Effector memory CD8-positive, alpha-beta T cell (primary cell): Measurements from ENCODE around the gene SF3B4.
A peak's percentile ranks its signal among the peaks of the same experiment; 100 is the strongest.
"Not testable (repeated sequence)": the region's sequence is repeated elsewhere in the genome, so short reads cannot be mapped to it uniquely, and the experiment has no call there.

Experiments used
- ATAC-seq: fragments of 150-1000 bp; cut with Tn5 transposase; replicated peaks from 2 replicates; pipeline ENCODE4 v1.10.0; 2021; ENCODE audit warnings: mild to moderate bottlenecking, moderate library complexity
- DNase-seq, 3 experiments: peaks; one replicate each; pipeline ENCODE4 v3.0.0; 2021
- H3K27ac Mint-ChIP-seq, 2 donors: one replicate each; pipeline ENCODE4 v1.8.0; 2022; ENCODE audit warnings: mild to moderate bottlenecking in 2 of 2, mixed read lengths in 2 of 2, moderate library complexity in 2 of 2
- H3K27me3 Mint-ChIP-seq, 2 donors: one replicate each; pipeline ENCODE4 v1.8.0; 2022; ENCODE audit warnings: mixed read lengths in 2 of 2
- H3K36me3 Mint-ChIP-seq: one replicate; pipeline ENCODE4 v1.8.0; 2022; ENCODE audit warnings: mild to moderate bottlenecking, moderate library complexity, mixed read lengths; ENCODE audit not compliant: insufficient read depth
- H3K4me1 Mint-ChIP-seq, 2 donors: one replicate each; pipeline ENCODE4 v1.8.0; 2022; ENCODE audit warnings: low read depth in 2 of 2, mixed read lengths in 2 of 2
- H3K4me3 Mint-ChIP-seq, 2 donors: one replicate each; pipeline ENCODE4 v1.8.0; 2022; ENCODE audit warnings: mild to moderate bottlenecking in 2 of 2, mixed read lengths in 2 of 2, moderate library complexity in 2 of 2
- H3K9me3 Mint-ChIP-seq, 2 donors: one replicate each; pipeline ENCODE4 v1.8.0; 2022; ENCODE audit warnings: mixed read lengths in 2 of 2

SF3B4 gene

DNA sequence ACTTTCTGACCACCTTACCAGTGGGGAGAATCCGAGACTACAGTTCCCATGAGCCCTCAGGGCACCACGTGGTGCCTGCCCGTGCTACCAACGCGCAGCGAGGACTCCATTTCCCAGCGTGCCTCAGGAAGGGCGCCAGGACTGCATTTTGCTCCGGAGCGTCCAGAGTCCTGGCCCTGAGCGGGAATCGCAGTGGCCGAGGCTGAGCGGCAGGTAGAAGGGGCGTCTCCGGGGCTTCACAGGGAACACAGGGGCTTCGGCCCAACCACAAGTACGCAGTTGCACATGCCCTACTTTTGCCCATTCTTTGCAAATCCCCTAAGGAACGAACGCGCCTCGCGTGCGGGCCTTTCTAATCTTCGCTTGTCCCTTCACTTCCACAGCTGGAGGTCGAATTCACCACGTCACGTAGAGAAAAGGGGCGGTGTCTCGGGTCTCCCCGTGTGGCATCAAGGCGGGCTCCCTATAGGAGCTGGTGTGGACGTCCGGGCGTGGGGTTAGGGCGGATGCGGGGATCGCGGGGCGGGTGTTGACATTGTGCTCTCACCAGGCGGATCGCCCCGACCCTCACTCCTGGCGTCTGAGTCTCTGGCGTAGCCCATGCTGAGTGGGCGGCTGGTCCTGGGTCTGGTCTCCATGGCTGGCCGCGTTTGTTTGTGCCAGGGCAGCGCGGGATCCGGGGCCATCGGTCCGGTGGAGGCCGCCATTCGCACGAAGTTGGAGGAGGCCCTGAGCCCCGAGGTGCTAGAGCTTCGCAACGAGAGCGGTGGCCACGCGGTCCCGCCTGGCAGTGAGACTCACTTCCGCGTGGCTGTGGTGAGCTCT lies 27.9 kb downstream of the SF3B4 start, which contains the start of gene BOLA1:
Gene BOLA1, plus strand, starts transcription at position 109 of the 825 bp plus-strand sequence. Its CDS starts 492 bp downstream, at position 601.
- Mint-ChIP-seq H3K27me3 (peaks cover 0 to 2% of the 10 kb centered on the region in 2 donors), H3K36me3 (peaks cover 15% of the 10 kb centered on the region)

GRCh38 chr1:149896575-149896974 lies 31.0 kb downstream of the SF3B4 start:
- no peak for DNase-seq
- ATAC-seq = no peak
- peaks cover 0 to 11% of the 10 kb centered on the region in 2 donors for H3K27me3 Mint-ChIP-seq
- H3K9me3 Mint-ChIP-seq = peaks cover 0 to 5% of the 10 kb centered on the region in 2 donors
- H3K27ac Mint-ChIP-seq = no peak overlapping the region
- H3K36me3 Mint-ChIP-seq = peaks cover 14% of the 10 kb centered on the region
- H3K4me1 Mint-ChIP-seq = peaks cover 17 to 21% of the 10 kb centered on the region in 2 donors
- H3K4me3 Mint-ChIP-seq = no peak overlapping the region

More for the DNA sequence above, 27.9 kb downstream of the SF3B4 start, which contains the start of gene BOLA1:
- ATAC-seq = peak; percentile 96
- DNase-seq = peak; percentile 67 to 74 (median 73)
- Mint-ChIP-seq H3K4me1 (peaks cover 21% of the 10 kb centered on the region in 2 donors), H3K4me3 (peak within 1 kb of the TSS; percentile 86 to 89), H3K9me3 (peaks cover 0 to 5% of the 10 kb centered on the region in 2 donors), H3K27ac (peak within 1 kb of the TSS; percentile 82 to 86)

DNA sequence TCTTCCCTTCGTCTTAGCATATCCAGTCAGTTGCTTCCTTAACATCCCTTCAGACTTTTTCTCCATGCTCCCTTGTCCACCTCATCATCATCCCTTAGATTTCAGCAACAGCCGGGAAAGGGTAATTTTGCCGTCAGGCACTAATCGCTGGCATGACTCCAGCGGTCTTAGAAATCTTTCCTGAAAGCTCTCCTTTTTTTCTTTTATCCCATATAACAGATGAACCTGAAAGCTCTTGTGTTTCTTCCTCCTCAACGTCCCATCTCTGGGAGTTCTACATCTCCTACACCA lies 38.7 kb downstream of the SF3B4 start:
- Mint-ChIP-seq H3K4me3 (no peak overlapping the region), H3K4me1 (no peaks in the 10 kb centered on the region), H3K27me3 (peaks cover 0 to 1% of the 10 kb centered on the region in 2 donors), H3K27ac (no peak overlapping the region), H3K9me3 (no peaks in the 10 kb centered on the region), H3K36me3 (no peaks in the 10 kb centered on the region)
- ATAC-seq (no peak), DNase-seq (no peak)

DNA sequence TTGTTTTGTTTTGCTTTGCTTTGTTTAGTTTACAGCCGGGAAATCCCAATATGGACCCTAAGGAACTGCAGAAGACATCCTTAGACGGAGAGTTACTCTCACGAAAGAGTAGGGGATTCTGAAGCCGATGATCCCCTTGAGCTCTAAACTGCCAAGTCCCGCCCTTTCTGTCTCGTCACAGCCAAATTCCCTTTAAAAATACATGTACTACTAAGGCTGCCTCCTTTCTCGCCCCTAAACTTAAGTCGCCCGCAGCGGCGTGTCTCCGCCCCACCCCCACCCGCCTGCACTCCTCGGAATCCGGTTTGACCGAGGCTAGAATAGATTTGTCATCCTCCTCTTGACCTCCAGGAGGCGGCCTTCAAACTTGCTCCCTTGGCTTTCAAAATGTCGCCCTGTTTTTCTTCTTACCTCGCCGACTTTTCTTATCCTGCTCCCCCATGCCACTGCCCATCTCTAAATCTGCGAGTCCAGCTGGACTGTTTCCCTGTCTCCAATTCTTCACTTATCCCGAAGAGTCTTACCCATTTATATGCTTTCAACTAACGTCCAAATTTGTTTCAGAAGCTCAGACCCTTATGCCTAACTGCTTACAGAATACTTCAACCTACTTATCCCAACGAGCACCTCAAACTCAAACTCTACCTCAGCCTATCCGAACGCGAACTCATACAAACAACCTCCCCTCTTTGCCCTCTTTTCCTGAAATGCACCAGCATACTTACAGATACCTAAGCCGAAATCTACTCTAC lies 39.2 kb downstream of the SF3B4 start:
- Mint-ChIP-seq H3K9me3 (no peaks in the 10 kb centered on the region), H3K4me1 (peaks cover 0 to 3% of the 10 kb centered on the region in 2 donors), H3K36me3 (peaks cover 4% of the 10 kb centered on the region), H3K4me3 (no peak overlapping the region), H3K27ac (no peak overlapping the region), H3K27me3 (no peaks in the 10 kb centered on the region)
- peak; percentile 18 for ATAC-seq
- DNase-seq = peak; percentile 48 to 74 (median 56)

- ATAC-seq = peak; percentile 63
- no peak overlapping the region for H3K4me3 Mint-ChIP-seq
- no peak overlapping the region for H3K27ac Mint-ChIP-seq
These were observed 40.0 kb downstream of the SF3B4 start for GRCh38 chr1:149887456-149888246.

DNA sequence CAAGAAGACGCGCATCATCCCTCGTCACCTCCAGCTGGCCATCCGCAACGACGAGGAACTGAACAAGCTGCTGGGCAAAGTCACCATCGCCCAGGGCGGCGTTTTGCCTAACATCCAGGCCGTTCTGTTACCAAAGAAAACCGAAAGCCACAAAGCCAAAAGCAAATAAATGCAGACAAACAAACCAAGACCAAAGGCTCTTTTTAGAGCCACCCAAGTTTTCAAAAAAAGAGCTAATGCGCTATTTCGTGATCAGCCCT lies 40.5 kb downstream of the SF3B4 start:
- not testable (repeated sequence) for H3K9me3 Mint-ChIP-seq, ATAC-seq, H3K27me3 Mint-ChIP-seq

More at GRCh38 chr1:149887456-149888246, 40.0 kb downstream of the SF3B4 start:
- no peaks in the 10 kb centered on the region for H3K9me3 Mint-ChIP-seq
- no peaks in the 10 kb centered on the region for H3K27me3 Mint-ChIP-seq
- peaks cover 5% of the 10 kb centered on the region for H3K36me3 Mint-ChIP-seq
- peak; percentile 70 to 73 (median 71) for DNase-seq
- H3K4me1 Mint-ChIP-seq = peaks cover 0 to 3% of the 10 kb centered on the region in 2 donors

DNA sequence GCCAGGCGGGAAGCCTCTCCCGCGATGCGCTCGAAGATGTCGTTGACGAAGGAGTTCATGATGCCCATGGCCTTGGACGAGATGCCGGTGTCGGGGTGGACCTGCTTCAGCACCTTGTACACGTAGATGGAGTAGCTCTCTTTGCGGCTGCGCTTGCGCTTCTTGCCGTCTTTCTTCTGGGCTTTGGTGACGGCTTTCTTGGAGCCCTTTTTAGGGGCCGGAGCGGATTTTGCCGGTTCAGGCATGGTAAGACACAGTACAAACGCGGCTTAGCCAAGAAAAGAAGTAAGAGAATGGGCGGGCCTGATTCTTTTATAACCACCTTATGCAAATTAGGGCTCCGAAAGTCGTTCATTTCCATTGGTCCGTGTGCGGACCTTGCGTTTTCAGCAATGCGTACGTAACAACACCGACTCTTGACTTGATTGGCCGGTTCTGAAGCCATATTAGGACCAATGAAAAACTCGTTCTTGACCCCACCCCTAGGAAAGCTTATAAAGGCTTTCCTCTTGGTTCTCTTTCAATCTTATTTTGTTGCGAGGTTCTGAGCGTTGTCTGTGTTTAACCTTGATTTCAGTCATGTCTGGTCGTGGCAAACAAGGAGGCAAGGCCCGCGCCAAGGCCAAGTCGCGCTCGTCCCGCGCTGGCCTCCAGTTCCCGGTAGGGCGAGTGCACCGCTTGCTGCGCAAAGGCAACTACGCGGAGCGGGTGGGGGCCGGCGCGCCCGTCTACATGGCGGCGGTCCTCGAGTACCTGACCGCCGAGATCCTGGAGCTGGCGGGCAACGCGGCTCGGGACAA lies 41.0 kb downstream of the SF3B4 start:
- peak; percentile 67 for ATAC-seq
- H3K36me3 Mint-ChIP-seq = peaks cover 5% of the 10 kb centered on the region

More for the DNA sequence above, 40.5 kb downstream of the SF3B4 start:
- H3K4me1 Mint-ChIP-seq, H3K4me3 Mint-ChIP-seq, DNase-seq, H3K27ac Mint-ChIP-seq, H3K36me3 Mint-ChIP-seq: not testable (repeated sequence)

GRCh38 chr1:149886121-149886395 lies 41.5 kb downstream of the SF3B4 start:
- peak in 1 of 3 experiments; percentile 29 for DNase-seq
- not testable (repeated sequence) for H3K4me3 Mint-ChIP-seq, ATAC-seq, H3K4me1 Mint-ChIP-seq, H3K9me3 Mint-ChIP-seq, H3K27me3 Mint-ChIP-seq, H3K27ac Mint-ChIP-seq, H3K36me3 Mint-ChIP-seq

More for the DNA sequence above, 41.0 kb downstream of the SF3B4 start:
- Mint-ChIP-seq H3K27ac (no peak overlapping the region), H3K9me3 (no peaks in the 10 kb centered on the region), H3K27me3 (no peaks in the 10 kb centered on the region), H3K4me3 (no peak overlapping the region), H3K4me1 (peaks cover 0 to 6% of the 10 kb centered on the region in 2 donors)
- DNase-seq = peak; percentile 86 to 94 (median 87)

DNA sequence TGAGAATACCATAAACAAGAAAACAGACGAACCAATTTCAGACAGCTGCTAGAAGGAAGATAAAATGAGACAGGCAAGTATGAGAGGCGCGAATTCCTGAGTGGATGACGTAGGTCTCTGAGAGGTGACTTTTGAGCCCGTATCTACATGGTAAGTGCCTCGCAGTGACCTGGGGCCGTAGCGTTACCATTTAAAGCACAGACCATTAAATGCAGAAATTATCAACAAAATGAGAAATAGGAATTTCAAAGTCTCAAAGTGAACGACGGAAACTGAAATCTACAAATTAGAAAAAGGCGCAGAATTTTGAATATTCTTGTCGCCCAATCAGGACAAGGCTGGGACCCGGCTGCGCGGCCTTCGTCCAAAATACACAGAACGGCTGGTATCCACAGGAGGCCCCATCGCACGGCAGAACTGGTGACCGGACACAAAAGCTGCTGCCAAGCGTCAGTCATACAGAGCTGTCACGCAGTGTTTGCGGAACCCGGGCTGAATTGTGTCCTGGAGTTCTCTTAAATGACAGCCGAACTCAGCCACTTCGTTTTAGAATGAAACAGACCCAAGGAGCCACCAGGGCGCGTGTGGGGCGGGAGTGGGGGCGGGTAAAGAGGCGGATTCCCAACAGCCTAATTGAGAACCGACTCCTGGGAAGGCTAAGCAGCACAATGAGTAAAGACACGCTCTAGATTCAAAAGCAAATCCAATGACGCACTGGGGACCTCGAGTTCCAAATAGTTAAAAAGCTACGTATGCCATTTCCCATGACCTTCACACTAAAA lies 42.1 kb downstream of the SF3B4 start:
- no peaks in the 10 kb centered on the region for H3K27me3 Mint-ChIP-seq
- ATAC-seq (peak; percentile 2), DNase-seq (peak; percentile 48 to 60 (median 53))
- peaks cover 0 to 6% of the 10 kb centered on the region in 2 donors for H3K4me1 Mint-ChIP-seq
- H3K9me3 Mint-ChIP-seq = no peaks in the 10 kb centered on the region
- no peak overlapping the region for H3K27ac Mint-ChIP-seq
- H3K36me3 Mint-ChIP-seq = peaks cover 5% of the 10 kb centered on the region
- no peak overlapping the region for H3K4me3 Mint-ChIP-seq

DNA sequence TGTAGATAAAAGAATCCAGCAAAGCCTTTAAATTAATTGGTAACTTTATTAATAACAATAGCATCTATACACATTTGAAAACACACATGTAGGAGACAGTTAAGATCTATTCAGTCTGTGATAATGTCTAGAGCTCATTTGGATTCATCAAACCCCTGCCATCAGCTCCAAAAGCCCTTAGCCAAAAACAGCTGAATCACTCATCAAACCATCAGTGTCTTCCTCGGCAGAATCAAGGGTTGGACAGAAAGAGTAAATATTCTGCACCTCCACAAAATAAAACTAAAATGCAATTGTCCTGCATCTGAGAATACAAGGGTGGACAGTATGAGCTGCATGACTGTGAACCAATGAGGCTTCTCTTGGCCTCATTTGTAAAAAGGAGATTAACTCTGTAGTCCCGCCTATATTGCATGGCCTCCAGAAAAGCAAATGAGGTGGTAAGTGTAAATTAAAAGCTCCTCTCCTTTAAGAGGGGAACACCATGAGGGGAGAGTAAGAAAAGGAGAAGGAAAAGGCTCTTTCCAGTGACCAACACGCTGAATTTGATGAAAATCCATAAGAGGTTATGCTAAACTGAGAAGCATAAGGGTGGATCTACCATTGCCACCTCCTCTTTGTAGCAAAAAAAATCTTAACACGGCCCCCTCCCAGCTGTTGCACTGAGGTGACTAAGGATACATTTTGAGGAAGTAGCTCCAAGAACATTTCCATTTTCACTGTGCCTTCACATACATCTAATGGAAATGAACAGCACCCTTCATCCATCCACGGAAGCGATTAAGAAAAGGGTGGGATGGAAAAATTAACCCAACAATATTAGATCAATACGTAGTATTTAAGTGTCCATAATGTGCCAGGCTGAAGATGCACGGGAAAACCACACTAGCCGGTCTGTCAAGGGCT lies 42.9 kb downstream of the SF3B4 start:
- H3K9me3 Mint-ChIP-seq = no peaks in the 10 kb centered on the region
- DNase-seq = peak in 1 of 3 experiments; percentile 13
- ATAC-seq = no peak
- H3K4me1 Mint-ChIP-seq = peaks cover 2 to 7% of the 10 kb centered on the region in 2 donors
- peaks cover 5% of the 10 kb centered on the region for H3K36me3 Mint-ChIP-seq
- H3K27ac Mint-ChIP-seq = no peak overlapping the region
- no peaks in the 10 kb centered on the region for H3K27me3 Mint-ChIP-seq
- no peak overlapping the region for H3K4me3 Mint-ChIP-seq

GRCh38 chr1:149883598-149884247 lies 43.9 kb downstream of the SF3B4 start:
- no peaks in the 10 kb centered on the region for H3K27me3 Mint-ChIP-seq
- no peak overlapping the region for H3K27ac Mint-ChIP-seq
- H3K9me3 Mint-ChIP-seq = no peaks in the 10 kb centered on the region
- DNase-seq (no peak), ATAC-seq (no peak)
- no peak overlapping the region for H3K4me3 Mint-ChIP-seq
- H3K36me3 Mint-ChIP-seq = peaks cover 5% of the 10 kb centered on the region
- H3K4me1 Mint-ChIP-seq = peaks cover 9 to 10% of the 10 kb centered on the region in 2 donors
